ENCODE data around the gene CFAP97D2. TPM values are rescaled to one million over a fixed set of nuclear protein-coding genes. Genes with fewer than 3 reads are reported as not detected.
"Not testable (repeated sequence)": the region's sequence is repeated elsewhere in the genome, so short reads cannot be mapped to it uniquely, and the experiment has no call there.

Gene CFAP97D2
- total RNA-seq, 2 donors from 2014 or later, result not detected

GRCh38 chr13:114155320-114155719 lies 23.7 kb upstream of the CFAP97D2 start:
- intact Hi-C loops (cut with DNase I), result no loop called here
- ATAC-seq (no peak), DNase-seq (no peak)

- DNase-seq, result no peak
- intact Hi-C loops (cut with DNase I), result no loop called here
- no peak for ATAC-seq
Observed at GRCh38 chr13:114155926-114156883, 22.9 kb upstream of the CFAP97D2 start.

GRCh38 chr13:114157869-114158495 lies 21.1 kb upstream of the CFAP97D2 start:
- DNase-seq, result no peak
- intact Hi-C loops (cut with DNase I), result no loop called here
- ATAC-seq, result no peak

GRCh38 chr13:114158869-114159666 lies 20.0 kb upstream of the CFAP97D2 start:
- intact Hi-C loops (cut with DNase I); ATAC-seq; DNase-seq: not testable (repeated sequence)

GRCh38 chr13:114161028-114161556 lies 18.0 kb upstream of the CFAP97D2 start:
- intact Hi-C loops (cut with DNase I), result no loop called here
- no peak for ATAC-seq
- DNase-seq, result no peak

- ATAC-seq (peak; percentile 64 to 83), DNase-seq (peak; percentile 64)
- intact Hi-C loops (cut with DNase I), result no loop called here
Observed at GRCh38 chr13:114161644-114162532, 17.2 kb upstream of the CFAP97D2 start.

GRCh38 chr13:114162533-114162922 lies 16.5 kb upstream of the CFAP97D2 start:
- no peak for ATAC-seq

GRCh38 chr13:114164053-114164452 lies 15.0 kb upstream of the CFAP97D2 start:
- DNase-seq (no peak), ATAC-seq (no peak)
- intact Hi-C loops (cut with DNase I), result no loop called here

More at GRCh38 chr13:114162533-114162922, 16.5 kb upstream of the CFAP97D2 start:
- no peak for DNase-seq
- intact Hi-C loops (cut with DNase I), result no loop called here

GRCh38 chr13:114164681-114165429 lies 14.2 kb upstream of the CFAP97D2 start:
- intact Hi-C loops (cut with DNase I), result no loop called here
- ATAC-seq (no peak), DNase-seq (no peak)

GRCh38 chr13:114166381-114167131 lies 12.5 kb upstream of the CFAP97D2 start:
- intact Hi-C loops (cut with DNase I), result no loop called here
- DNase-seq (no peak), ATAC-seq (peak; percentile 79 to 83)

GRCh38 chr13:114167426-114167825 lies 11.6 kb upstream of the CFAP97D2 start:
- ATAC-seq, result peak in 1 of 2 donors; percentile 49
- intact Hi-C loops (cut with DNase I), result no loop called here
- no peak for DNase-seq

GRCh38 chr13:114167885-114168284 lies 11.2 kb upstream of the CFAP97D2 start:
- DNase-seq (no peak), ATAC-seq (no peak)
- intact Hi-C loops (cut with DNase I), result no loop called here

- ATAC-seq, result no peak
- intact Hi-C loops (cut with DNase I), result no loop called here
- DNase-seq, result no peak
Observed at GRCh38 chr13:114173272-114173671, 5.8 kb upstream of the CFAP97D2 start.

- ATAC-seq, result no peak
- intact Hi-C loops (cut with DNase I), result no loop called here
- DNase-seq, result no peak
Observed at GRCh38 chr13:114173745-114174144, 5.3 kb upstream of the CFAP97D2 start.

GRCh38 chr13:114174529-114174961 lies 4.5 kb upstream of the CFAP97D2 start:
- no peak for DNase-seq
- intact Hi-C loops (cut with DNase I), result no loop called here
- no peak for ATAC-seq

GRCh38 chr13:114176359-114176902 lies 2.6 kb upstream of the CFAP97D2 start:
- intact Hi-C loops (cut with DNase I); ATAC-seq; DNase-seq: not testable (repeated sequence)
